Stimulated activated CD4-positive, alpha-beta T cell treated with anti-CD3 and anti-CD28 coated beads, Interleukin-4, amount 100 ng/mL, for 24 hours (primary cell): Measurements from ENCODE around the gene ST3GAL5.
"Not testable (repeated sequence)": the region's sequence is repeated elsewhere in the genome, so short reads cannot be mapped to it uniquely, and the experiment has no call there.

Experiments used
- DNase-seq: peaks from one replicate; pipeline ENCODE4 v3.0.0-alpha.2; 2020

The ST3GAL5 gene

GRCh38 chr2:85917887-85918795 lies 29.4 kb upstream of the ST3GAL5 start:
- no peak for DNase-seq

GRCh38 chr2:85915606-85916303 lies 27.0 kb upstream of the ST3GAL5 start:
- DNase-seq = no peak

GRCh38 chr2:85914922-85915321 lies 26.1 kb upstream of the ST3GAL5 start:
- no peak for DNase-seq

- DNase-seq = no peak
Measured at GRCh38 chr2:85913884-85914881, 25.4 kb upstream of the ST3GAL5 start.

- DNase-seq = no peak
Measured at GRCh38 chr2:85911814-85912692, 23.3 kb upstream of the ST3GAL5 start.

GRCh38 chr2:85911097-85911496 lies 22.3 kb upstream of the ST3GAL5 start:
- no peak for DNase-seq

GRCh38 chr2:85909005-85909404 lies 20.2 kb upstream of the ST3GAL5 start:
- DNase-seq = no peak

- no peak for DNase-seq
Measured at GRCh38 chr2:85908506-85908905, 19.7 kb upstream of the ST3GAL5 start.

GRCh38 chr2:85907671-85908157 lies 18.9 kb upstream of the ST3GAL5 start:
- no peak for DNase-seq

- DNase-seq = no peak
Measured at GRCh38 chr2:85906748-85907147, 18.0 kb upstream of the ST3GAL5 start.

GRCh38 chr2:85905891-85906290 lies 17.1 kb upstream of the ST3GAL5 start:
- no peak for DNase-seq

GRCh38 chr2:85905187-85905666 lies 16.4 kb upstream of the ST3GAL5 start:
- DNase-seq = no peak

- DNase-seq = no peak
Measured at GRCh38 chr2:85903849-85904248, 15.1 kb upstream of the ST3GAL5 start.

GRCh38 chr2:85902496-85902895 lies 13.7 kb upstream of the ST3GAL5 start:
- DNase-seq = no peak

- DNase-seq = no peak
Measured at GRCh38 chr2:85901155-85901554, 12.4 kb upstream of the ST3GAL5 start.

GRCh38 chr2:85900366-85900765 lies 11.6 kb upstream of the ST3GAL5 start:
- DNase-seq = no peak

- no peak for DNase-seq
Measured at GRCh38 chr2:85899849-85900248, 11.1 kb upstream of the ST3GAL5 start.

- DNase-seq = no peak
Measured at GRCh38 chr2:85899284-85899683, 10.5 kb upstream of the ST3GAL5 start.

- no peak for DNase-seq
Measured at GRCh38 chr2:85898881-85899280, 10.1 kb upstream of the ST3GAL5 start.

GRCh38 chr2:85894554-85895278 lies 5.9 kb upstream of the ST3GAL5 start:
- not testable (repeated sequence) for DNase-seq
